GM12878 (cell line): ENCODE data around the gene PTH2R.

ENCODE experiments used
- POLR2A ChIP-seq: IDR thresholded peaks from 2 replicates; pipeline ENCODE4 v1.6.1; 2011; ENCODE audit warnings: low read depth, mild to moderate bottlenecking, low read length
- TF ChIP-seq, protein P1 (sequence below): fragments of 450-650 bp; formaldehyde crosslinking; IDR thresholded peaks from 2 replicates; pipeline ENCODE4 v1.4.0; 2022; ENCODE audit warnings: mild to moderate bottlenecking, moderate library complexity

DNA sequence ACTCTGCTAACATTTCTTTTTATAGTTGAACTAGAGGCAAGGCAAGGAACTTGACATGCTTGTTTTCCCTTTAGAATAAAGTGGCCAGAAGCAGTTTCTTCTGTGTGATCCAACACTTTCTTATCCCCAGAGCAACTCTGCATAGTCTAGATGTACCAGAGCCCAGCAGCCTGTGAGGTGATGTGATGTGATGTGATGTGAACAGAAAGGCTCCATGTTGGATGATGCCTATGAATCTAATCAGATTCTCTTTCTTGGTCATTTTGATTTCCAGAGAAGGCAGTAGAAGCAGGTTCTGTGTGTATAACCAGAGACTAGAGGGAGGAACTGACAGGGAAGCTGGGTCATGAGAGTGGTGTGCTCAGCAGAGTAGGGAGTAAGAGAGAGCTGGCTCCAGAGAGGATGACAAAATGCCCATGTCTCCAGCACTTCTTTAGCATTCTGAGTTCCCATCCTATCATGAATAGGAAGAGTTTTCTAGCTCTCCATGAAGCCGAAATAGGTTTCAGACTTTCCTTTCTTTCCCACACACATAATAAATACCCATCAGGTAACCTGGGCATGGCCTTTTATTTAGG is 31.0 kb upstream of the PTH2R start:
- TF ChIP-seq, protein P1, sequence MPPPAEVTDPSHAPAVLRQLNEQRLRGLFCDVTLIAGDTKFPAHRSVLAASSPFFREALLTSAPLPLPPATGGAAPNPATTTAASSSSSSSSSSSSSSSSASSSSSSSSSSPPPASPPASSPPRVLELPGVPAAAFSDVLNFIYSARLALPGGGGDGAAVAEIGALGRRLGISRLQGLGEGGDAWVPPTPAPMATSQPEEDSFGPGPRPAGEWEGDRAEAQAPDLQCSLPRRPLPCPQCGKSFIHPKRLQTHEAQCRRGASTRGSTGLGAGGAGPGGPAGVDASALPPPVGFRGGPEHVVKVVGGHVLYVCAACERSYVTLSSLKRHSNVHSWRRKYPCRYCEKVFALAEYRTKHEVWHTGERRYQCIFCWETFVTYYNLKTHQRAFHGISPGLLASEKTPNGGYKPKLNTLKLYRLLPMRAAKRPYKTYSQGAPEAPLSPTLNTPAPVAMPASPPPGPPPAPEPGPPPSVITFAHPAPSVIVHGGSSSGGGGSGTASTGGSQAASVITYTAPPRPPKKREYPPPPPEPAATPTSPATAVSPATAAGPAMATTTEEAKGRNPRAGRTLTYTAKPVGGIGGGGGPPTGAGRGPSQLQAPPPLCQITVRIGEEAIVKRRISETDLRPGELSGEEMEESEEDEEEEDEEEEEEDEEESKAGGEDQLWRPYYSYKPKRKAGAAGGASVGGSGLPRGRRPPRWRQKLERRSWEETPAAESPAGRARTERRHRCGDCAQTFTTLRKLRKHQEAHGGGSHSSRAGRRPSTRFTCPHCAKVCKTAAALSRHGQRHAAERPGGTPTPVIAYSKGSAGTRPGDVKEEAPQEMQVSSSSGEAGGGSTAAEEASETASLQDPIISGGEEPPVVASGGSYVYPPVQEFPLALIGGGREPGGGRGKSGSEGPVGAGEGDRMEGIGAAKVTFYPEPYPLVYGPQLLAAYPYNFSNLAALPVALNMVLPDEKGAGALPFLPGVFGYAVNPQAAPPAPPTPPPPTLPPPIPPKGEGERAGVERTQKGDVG (CRISPR knock-in tag): no peak
- no peak for TF ChIP-seq POLR2A
